PC-3 (cell line): Measurements from ENCODE around the gene BEGAIN. TPM values are rescaled to one million over a fixed set of nuclear protein-coding genes. Genes with fewer than 3 reads are reported as not detected.

Source experiments
- ATAC-seq: fragments of 200-7000 bp; cut with Tn5 transposase; 2 replicates; pipeline ENCODE4 v1.9.1; 2020; ENCODE audit warnings: mild to moderate bottlenecking, moderate library complexity
- BruUV-seq: library from RNA; stranded (reverse); fragments of 400-500 nt; replicated peaks from 2 replicates; lab custom pipeline; 2021; lab: Mats Ljungman, UMichigan
- CTCF ChIA-PET: fragments of 300-600 bp; sonication (Branson Sonifier 250); formaldehyde crosslinking; loops from one replicate; lab custom pipeline; 2022; ENCODE audit warnings: antibody characterized with exemption; lab: Charles Lee
- POLR2A ChIA-PET: fragments of 300-600 bp; sonication (Branson Sonifier 250); formaldehyde crosslinking; loops from one replicate; lab custom pipeline; 2022; ENCODE audit warnings: antibody characterized with exemption; ENCODE audit not compliant: unreplicated experiment; lab: Charles Lee
- DNase-seq: peaks from one replicate; pipeline ENCODE4 v3.0.0-alpha.2; 2015
- H2AFZ ChIP-seq: fragments of 300-600 bp; sonication (generic); 2 replicates; pipeline ENCODE4 v1.6.0; 2016; ENCODE audit warnings: antibody characterized with exemption, low read length
- H3F3A ChIP-seq: fragments of 300-600 bp; sonication (generic); one replicate; pipeline ENCODE4 v1.6.0; 2017; ENCODE audit warnings: antibody characterized with exemption, low read length, control low read depth, mild to moderate bottlenecking; ENCODE audit not compliant: unreplicated experiment
- H3K27ac ChIP-seq: fragments of 300-600 bp; sonication (generic); 2 replicates; pipeline ENCODE4 v1.5.1; 2016; ENCODE audit warnings: mild to moderate bottlenecking, low read length
- H3K27me3 ChIP-seq: fragments of 300-600 bp; sonication (generic); 2 replicates; pipeline ENCODE4 v1.6.1; 2016; ENCODE audit warnings: low read length, mixed read lengths
- H3K36me3 ChIP-seq: fragments of 300-600 bp; sonication (generic); 2 replicates; pipeline ENCODE4 v1.6.1; 2016; ENCODE audit warnings: low read depth, mixed run types, low read length, mixed read lengths
- H3K4me1 ChIP-seq: fragments of 300-600 bp; sonication (generic); 2 replicates; pipeline ENCODE4 v1.5.1; 2016; ENCODE audit warnings: low read length; ENCODE audit not compliant: insufficient read depth
- H3K4me2 ChIP-seq: fragments of 300-600 bp; sonication (generic); 2 replicates; pipeline ENCODE4 v1.6.0; 2016; ENCODE audit warnings: low read length
- H3K4me3 ChIP-seq: fragments of 300-600 bp; sonication (generic); 2 replicates; pipeline ENCODE4 v1.5.1; 2016; ENCODE audit warnings: mild to moderate bottlenecking, low read length, mixed read lengths
- H3K79me2 ChIP-seq: fragments of 300-600 bp; sonication (generic); 2 replicates; pipeline ENCODE4 v1.6.1; 2017; ENCODE audit warnings: low read length, mixed read lengths
- H3K9ac ChIP-seq: fragments of 300-600 bp; sonication (generic); 2 replicates; pipeline ENCODE4 v1.6.0; 2016; ENCODE audit warnings: mild to moderate bottlenecking, low read length
- H3K9me2 ChIP-seq: fragments of 300-600 bp; sonication (generic); replicated peaks from 2 replicates; pipeline ENCODE4 v1.6.1; 2016; ENCODE audit warnings: mixed run types, low read length, mixed read lengths
- H3K9me3 ChIP-seq: fragments of 300-600 bp; sonication (generic); 2 replicates; pipeline ENCODE4 v1.6.1; 2016; ENCODE audit warnings: low read length, mixed read lengths
- H4K20me1 ChIP-seq: fragments of 300-600 bp; sonication (generic); 2 replicates; pipeline ENCODE4 v1.6.1; 2016; ENCODE audit warnings: low read length, mixed read lengths
- CTCF ChIP-seq: fragments of 300-600 bp; sonication (generic); conservative IDR thresholded peaks from 2 replicates; pipeline ENCODE4 v1.5.1; 2017; ENCODE audit warnings: antibody characterized with exemption, low read depth, mild to moderate bottlenecking, low read length
- EZH2 ChIP-seq: fragments of 300-600 bp; sonication (generic); IDR thresholded peaks from one replicate; pipeline ENCODE4 v1.6.1; 2017; ENCODE audit warnings: antibody characterized with exemption, mild to moderate bottlenecking, low read length; ENCODE audit not compliant: unreplicated experiment
- EZH2phosphoT487 ChIP-seq: fragments of 300-600 bp; sonication (generic); IDR thresholded peaks from 2 replicates; pipeline ENCODE4 v1.6.1; 2018; ENCODE audit warnings: mild to moderate bottlenecking, antibody characterized with exemption, low read length, borderline replicate concordance
- intact Hi-C: fragments of 100-400 bp; cut with micrococcal nuclease; formaldehyde crosslinking; loops from 2 replicates; pipeline ENCODE4 v1.9.0; 2023
- total RNA-seq: library from RNA; depleted of rRNA; stranded (reverse); fragments of >200 nt; gene quantifications from 2 replicates; pipeline ENCODE4 v1.2.3, GENCODE V29; 2014

BEGAIN gene
- total RNA-seq, 1 experiment from 2014 or later = 3.8 TPM

DNA sequence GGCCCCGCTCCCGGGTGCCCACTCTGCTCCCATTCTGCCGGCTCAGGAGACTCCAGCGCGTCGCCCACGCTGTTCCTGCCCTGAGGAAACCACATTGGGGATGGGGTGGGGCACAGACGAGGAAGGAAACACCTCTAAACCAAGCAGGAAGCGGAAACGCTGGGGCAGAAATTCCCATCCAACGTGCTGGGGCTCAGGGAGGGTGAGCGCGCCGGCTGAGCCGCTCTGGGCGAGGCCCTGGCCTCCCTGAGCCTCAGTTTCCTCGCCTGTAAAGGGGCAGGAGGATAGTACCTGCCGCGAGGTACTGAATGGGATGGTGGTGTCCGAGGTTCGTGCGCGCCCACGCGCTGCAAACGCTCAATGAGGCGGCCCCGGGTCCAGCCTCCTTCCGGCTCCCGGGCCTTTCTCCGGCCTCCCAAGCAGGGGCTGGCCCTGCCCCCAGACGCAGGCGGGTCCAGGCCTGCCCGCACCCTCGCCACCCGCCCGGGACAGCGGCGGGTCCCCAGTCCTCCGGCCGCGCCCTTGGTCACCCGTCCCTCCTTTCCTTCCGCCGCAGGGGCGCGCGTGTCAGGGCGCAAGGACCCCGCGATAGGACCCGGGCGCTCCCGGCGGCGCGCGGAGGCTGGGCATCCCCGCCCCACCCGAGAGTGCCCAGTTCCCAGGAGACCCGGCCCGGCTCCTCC, 673 bp downstream of the BEGAIN start:
- no peaks in the 10 kb centered on the region for H3K9me2 ChIP-seq
- H3K79me2 ChIP-seq = no peaks in the 10 kb centered on the region
- intact Hi-C loops = no loop called here
- DNase-seq (peak; percentile 49), ATAC-seq (peak; percentile 69)
- H3K9ac ChIP-seq = peak overlapping the region; percentile 72
- peak overlapping the region; percentile 94 for H2AFZ ChIP-seq
- no peaks in the 10 kb centered on the region for H4K20me1 ChIP-seq
- H3K4me1 ChIP-seq = peaks cover 7% of the 10 kb centered on the region; the same call in 1 of the 2 replicates
- no peaks in the 10 kb centered on the region for H3K36me3 ChIP-seq
- H3K27me3 ChIP-seq = no peaks in the 10 kb centered on the region
- no peaks in the 10 kb centered on the region for H3F3A ChIP-seq
- peak overlapping the region; percentile 95 for H3K4me2 ChIP-seq
- H3K9me3 ChIP-seq = no peaks in the 10 kb centered on the region
- BruUV-seq = no TSS peak
- H3K4me3 ChIP-seq = peak overlapping the region; percentile 72
- CTCF ChIA-PET = no interaction called here
- POLR2A ChIA-PET = no interaction called here
- TF ChIP-seq CTCF (no peak), EZH2phosphoT487 (no peak), EZH2 (no peak)
- H3K27ac ChIP-seq = peak overlapping the region; percentile 22

DNA sequence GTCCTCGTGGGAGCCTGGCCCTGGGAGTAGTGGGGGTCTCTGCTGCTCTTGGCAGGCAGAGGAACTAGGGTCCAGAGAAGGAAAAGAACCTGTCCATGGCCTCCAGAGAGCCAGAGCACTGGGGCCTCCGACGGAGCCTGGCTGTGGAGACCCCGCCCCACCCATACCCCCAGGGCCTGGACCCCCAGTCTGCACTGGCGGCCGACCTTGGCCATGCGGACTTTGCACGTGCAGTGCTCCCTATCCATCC, 1.1 kb downstream of the BEGAIN start:
- H3K9ac ChIP-seq = peak overlapping the region; percentile 72; the same call in 1 of the 2 replicates
- no peaks in the 10 kb centered on the region for H3K27me3 ChIP-seq
- H3F3A ChIP-seq = no peaks in the 10 kb centered on the region
- DNase-seq = no peak
- no peak overlapping the region for H3K27ac ChIP-seq
- no peaks in the 10 kb centered on the region for H3K9me2 ChIP-seq
- no peak for ATAC-seq
- peak overlapping the region; percentile 94 for H2AFZ ChIP-seq
- peak overlapping the region; percentile 95 for H3K4me2 ChIP-seq
- no peaks in the 10 kb centered on the region for H3K9me3 ChIP-seq
- ChIA-PET POLR2A (no interaction called here), CTCF (no interaction called here)
- H3K36me3 ChIP-seq = no peaks in the 10 kb centered on the region
- BruUV-seq = no TSS peak
- peak overlapping the region; percentile 72 for H3K4me3 ChIP-seq
- intact Hi-C loops = no loop called here
- peaks cover 7% of the 10 kb centered on the region; the same call in 1 of the 2 replicates for H3K4me1 ChIP-seq
- no peaks in the 10 kb centered on the region for H4K20me1 ChIP-seq
- H3K79me2 ChIP-seq = no peaks in the 10 kb centered on the region
- no peak for TF ChIP-seq EZH2phosphoT487

- TF ChIP-seq EZH2phosphoT487 = no peak
- TF ChIP-seq EZH2 = no peak
- no peak for TF ChIP-seq CTCF
- no peak overlapping the region for H3K27ac ChIP-seq
- H4K20me1 ChIP-seq = no peaks in the 10 kb centered on the region
- H3K9me3 ChIP-seq = no peaks in the 10 kb centered on the region
- H3K27me3 ChIP-seq = no peaks in the 10 kb centered on the region
- H3K36me3 ChIP-seq = no peaks in the 10 kb centered on the region
- no peaks in the 10 kb centered on the region for H3K79me2 ChIP-seq
- no TSS peak for BruUV-seq
- no peak overlapping the region for H3K9ac ChIP-seq
- H3K9me2 ChIP-seq = no peaks in the 10 kb centered on the region
- H3K4me1 ChIP-seq = peaks cover 7% of the 10 kb centered on the region; the same call in 1 of the 2 replicates
- H3K4me2 ChIP-seq = peak overlapping the region; percentile 95
- no peak overlapping the region for H2AFZ ChIP-seq
- no peaks in the 10 kb centered on the region for H3F3A ChIP-seq
- H3K4me3 ChIP-seq = no peak overlapping the region
- ChIA-PET CTCF (no interaction called here), POLR2A (no interaction called here)
- ATAC-seq (no peak), DNase-seq (no peak)
- intact Hi-C loops = no loop called here
Observed at GRCh38 chr14:100585448-100586152, 1.6 kb downstream of the BEGAIN start.
